HPDE6-E6E7 (cell line): Measurements from ENCODE around the gene CARD14.
"Not testable (repeated sequence)": the region's sequence is repeated elsewhere in the genome, so short reads cannot be mapped to it uniquely, and the experiment has no call there.

Experiments
- DNase-seq: peaks from one replicate; pipeline ENCODE4 v3.0.0; 2011; ENCODE audit warnings: missing footprints; ENCODE audit errors: extremely low spot score

Gene CARD14

DNA sequence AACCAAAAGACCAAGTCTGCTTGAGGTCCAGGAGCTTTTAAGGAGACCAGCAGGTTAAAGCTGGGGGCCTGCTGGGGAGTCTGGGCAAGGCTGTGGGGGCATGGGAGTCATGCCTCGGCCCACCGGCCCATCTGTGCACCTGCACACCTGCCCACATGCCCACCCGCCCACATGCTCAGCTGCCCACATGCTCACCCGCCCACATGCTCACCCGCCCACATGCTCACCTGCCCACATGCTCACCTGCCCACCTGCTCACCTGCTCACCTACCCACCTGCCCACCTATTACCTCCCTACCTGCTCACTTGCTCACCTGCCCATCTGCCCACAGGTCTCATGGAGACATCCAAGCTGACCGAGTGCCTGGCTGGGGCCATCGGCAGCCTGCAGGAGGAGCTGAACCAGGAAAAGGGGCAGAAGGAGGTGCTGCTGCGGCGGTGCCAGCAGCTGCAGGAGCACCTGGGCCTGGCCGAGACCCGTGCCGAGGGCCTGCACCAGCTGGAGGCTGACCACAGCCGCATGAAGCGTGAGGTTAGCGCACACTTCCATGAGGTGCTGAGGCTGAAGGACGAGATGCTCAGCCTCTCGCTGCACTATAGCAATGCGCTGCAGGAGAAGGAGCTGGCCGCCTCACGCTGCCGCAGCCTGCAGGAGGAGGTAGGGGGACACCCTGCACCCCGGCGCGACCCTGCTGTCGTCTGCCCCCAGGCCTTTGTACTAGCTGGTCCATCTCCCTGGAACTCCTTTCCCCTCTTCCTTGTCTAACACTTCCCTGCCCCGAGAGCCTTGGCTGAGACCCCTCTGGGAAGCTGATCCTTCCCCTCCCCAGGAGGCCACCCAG, 14.0 kb downstream of the CARD14 start:
- DNase-seq = no peak

GRCh38 chr17:80184423-80184714, 14.5 kb downstream of the CARD14 start:
- no peak for DNase-seq

GRCh38 chr17:80185968-80186367, 16.1 kb downstream of the CARD14 start:
- DNase-seq = no peak

GRCh38 chr17:80187090-80187489, 17.3 kb downstream of the CARD14 start:
- DNase-seq = peak; percentile 65

- peak; percentile 63 for DNase-seq
Measured at GRCh38 chr17:80187515-80187941, 17.7 kb downstream of the CARD14 start.

GRCh38 chr17:80189611-80190010, 19.8 kb downstream of the CARD14 start:
- no peak for DNase-seq

GRCh38 chr17:80190716-80191115, 20.9 kb downstream of the CARD14 start:
- DNase-seq = no peak

- DNase-seq = no peak
Measured at GRCh38 chr17:80191192-80191591, 21.4 kb downstream of the CARD14 start.

DNA sequence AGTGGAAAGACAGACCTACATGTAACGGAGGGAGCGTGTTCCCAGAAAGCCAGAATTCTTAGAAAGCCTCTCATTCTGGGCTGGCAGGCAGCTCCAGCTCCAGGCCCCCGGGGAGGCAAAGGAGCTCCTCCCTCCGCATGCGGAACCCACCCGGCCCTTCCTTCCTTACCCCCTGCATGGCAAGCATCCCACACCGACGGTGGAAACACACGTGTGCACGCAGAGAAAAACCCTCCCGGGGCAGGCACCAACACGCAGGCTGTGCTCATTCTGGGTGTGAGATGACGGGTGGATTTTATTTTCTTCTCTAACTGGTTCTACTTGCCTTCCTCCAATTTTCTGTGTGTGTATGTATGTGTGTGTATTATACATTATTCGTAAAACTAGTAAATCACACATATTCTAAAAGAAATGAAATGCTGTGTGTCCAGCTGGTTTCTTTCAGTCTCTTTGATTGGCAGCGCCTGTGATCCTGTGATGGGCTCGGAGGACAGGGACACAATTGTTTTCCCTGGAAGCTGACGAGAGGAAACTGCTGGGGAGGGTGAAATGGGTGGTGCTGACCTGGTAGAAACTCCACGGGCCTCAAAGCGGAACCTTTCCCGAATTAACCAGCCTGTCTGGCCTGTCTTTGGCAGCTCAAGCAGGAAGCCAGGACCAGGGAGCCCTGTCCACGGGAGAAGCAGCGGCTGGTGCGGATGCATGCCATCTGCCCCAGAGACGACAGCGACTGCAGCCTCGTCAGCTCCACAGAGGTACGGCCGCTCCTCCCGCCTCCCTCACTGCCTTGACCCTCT, 22.2 kb downstream of the CARD14 start:
- DNase-seq = no peak

- DNase-seq = no peak
Measured at GRCh38 chr17:80195141-80195540, 25.3 kb downstream of the CARD14 start.

DNA sequence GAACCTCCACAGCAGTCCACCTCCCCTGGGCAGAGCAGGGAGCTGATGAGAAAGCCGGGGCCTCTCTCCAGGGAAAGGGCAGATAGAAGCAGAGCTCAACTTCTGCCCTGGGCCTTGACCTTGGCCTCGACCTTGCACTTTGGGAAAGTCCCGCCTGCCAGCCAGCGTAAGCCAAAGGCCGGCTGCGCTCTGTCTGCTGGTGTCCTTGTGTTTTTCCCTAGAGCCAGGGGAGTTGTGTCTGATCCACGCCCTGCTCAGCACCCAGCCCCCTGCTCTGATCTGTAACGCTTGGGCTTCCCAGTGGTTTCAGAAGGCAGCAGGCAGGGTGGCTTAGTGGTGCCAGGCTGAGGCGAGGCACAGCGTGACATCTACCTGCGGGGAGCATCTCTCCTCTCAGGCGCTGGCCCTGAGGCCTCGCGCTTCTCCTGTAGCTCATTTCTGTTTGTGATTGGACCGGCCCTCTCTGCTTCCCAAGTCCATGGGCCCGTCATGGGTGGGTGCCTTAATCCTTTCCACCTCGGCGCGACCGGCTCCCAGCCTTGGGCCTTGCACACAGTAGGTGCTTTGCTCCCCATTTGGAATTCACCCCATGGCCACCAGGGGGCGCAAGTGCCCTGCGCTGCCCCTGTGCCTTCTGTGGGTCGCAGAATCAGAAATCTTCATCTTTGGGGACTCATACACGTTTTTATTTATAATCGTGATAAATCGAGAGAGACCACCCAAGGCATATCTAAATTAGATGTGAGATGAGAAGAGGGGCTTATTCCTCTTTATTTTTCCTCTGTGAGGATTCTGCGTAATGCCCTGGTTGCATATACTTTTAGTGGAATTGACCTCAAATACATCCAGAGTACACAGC, 26.1 kb downstream of the CARD14 start:
- DNase-seq = no peak

DNA sequence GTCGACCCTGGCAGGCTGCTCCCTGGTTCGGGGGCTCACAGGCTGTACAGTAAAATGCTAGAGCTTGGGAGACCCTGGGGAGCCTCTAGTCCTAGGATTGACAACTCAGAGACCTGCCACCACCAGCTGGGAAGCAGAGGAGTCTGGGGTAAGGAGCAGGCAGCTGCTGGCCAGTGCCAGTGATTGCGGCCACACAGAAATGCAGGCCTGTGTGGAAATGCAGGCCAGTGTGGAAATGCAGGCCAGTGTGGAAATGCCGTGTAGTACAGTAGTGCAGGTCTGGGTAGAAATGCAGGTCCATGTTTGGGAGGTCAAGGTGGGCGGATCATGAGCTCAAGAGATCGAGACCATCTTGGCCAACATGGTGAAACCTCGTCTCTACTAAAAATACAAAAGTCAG, 26.8 kb downstream of the CARD14 start:
- DNase-seq = no peak

- DNase-seq = no peak
Measured at GRCh38 chr17:80198144-80198661, 28.4 kb downstream of the CARD14 start.

DNA sequence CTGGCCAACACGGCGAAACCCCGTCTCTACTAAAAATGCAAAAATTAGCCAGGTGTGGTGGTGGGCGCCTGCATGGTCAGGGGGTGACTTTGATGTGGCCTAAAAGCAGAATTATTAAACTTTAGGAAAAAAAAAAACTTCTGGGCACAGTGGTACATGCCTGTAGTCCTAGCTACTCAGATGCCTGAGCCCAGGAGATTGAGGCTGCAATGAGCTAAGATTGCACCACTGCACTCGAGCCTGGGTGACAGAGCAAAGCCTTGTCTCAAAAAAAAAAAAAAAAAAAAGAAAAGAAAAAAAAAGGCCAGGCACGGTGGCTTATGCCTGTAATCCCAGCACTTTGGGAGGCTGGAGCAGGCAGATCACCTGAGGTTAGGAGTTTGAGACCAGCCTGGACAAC, 29.5 kb downstream of the CARD14 start:
- DNase-seq = not testable (repeated sequence)

DNA sequence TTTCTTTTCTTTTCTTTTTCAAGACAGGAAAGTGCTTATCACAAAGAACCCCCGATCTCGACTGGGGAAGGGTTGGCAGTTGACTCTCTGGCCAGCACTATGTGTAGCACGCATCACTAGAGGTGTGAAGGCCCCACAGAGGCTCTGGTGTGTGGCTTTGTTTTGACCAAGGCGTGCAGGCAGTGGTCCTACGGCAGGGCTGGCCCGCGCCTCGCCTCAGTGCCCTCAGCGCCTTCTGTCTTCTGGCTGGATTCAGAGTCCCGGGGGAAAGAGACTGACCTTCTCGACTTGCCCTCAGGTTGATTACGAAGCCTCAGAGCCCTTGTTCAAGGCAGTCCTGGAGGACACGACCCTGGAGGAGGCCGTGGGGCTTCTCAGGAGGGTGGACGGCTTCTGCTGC, 31.6 kb downstream of the CARD14 start:
- DNase-seq = no peak

GRCh38 chr17:80202197-80202596, 32.4 kb downstream of the CARD14 start:
- DNase-seq = no peak

DNA sequence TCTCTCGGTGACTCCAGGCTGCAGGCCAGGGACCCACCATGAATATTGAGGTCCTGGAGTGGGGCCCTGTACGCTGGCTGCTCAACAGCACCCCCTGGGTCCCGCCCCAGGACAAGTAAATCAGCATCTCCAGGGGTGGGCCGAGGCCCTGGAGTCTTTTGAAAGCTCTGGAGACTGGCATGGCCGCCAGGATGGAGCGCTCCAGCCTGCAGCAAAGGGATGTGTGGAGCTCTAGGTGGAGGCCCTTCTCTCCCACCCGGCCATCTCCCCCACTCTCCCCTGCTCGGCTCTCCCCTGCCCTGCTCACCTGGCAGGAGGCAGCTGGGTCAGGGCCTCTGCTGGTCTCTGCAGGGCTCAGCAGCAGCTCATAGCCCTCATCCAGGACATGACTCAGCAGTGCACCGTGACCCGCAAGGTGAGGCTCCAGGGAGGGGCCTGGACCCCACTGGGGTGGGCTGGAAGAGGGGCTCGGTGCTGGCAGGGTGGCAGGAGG, 33.7 kb downstream of the CARD14 start:
- DNase-seq = no peak

DNA sequence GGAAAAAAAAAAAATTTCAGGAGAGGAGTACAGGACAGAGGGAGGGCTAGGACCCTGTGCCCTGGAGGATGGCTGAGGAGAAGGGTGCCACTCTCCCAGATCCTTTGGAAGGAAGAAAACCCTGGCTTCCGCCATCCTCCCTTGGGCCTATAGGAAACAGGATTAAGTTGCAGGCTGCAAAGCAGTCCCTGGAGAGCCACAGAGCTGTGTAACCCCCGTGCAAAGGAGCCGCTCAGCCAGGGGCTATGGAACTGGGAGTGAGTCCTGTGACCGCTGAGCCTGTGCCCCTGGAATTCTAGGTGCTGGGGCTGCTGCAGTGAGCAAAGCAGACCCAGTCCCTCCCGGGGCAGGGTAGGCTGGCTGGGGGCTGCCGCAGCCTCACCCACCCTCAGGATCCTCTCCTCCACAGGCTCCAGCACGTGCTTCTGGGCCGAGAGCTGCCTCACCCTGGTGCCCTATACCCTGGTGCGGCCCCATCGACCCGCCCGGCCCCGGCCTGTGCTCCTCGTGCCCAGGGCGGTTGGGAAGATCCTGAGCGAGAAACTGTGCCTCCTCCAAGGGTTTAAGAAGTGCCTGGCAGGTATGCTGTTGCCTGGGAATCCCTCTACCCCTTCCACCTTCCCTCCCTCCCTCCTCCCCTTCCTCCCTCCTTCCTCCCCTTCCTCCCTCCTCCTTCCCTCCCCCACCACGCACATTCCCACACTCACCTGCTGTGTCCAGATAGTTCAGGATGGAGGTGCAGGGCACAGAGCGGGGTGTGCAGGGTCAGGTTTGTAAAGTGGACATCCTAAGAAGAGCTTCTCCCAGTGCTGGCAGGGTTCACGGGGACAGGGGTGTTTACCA, 35.0 kb downstream of the CARD14 start:
- no peak for DNase-seq

DNA sequence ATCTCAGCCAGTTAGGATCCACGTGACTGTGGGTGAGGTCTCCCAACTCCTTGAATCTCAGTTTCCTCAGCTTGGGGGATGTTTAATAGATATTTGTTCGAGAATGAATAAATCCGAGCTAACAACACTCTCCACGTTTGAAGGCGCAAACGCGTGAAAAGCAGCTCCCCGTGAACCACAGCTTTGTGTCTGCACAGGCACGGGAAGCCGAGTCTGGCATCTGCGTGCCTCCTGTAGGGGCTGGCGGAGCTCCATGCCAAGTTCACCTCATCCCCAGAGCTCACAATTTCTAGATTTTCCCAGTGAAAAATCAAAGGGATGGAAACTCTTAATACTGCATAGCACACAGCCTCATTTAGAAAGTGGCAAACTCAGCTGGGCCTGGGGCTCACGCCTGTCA, 36.0 kb downstream of the CARD14 start:
- DNase-seq = no peak

- no peak for DNase-seq
Measured at GRCh38 chr17:80208050-80208449, 38.2 kb downstream of the CARD14 start.

DNA sequence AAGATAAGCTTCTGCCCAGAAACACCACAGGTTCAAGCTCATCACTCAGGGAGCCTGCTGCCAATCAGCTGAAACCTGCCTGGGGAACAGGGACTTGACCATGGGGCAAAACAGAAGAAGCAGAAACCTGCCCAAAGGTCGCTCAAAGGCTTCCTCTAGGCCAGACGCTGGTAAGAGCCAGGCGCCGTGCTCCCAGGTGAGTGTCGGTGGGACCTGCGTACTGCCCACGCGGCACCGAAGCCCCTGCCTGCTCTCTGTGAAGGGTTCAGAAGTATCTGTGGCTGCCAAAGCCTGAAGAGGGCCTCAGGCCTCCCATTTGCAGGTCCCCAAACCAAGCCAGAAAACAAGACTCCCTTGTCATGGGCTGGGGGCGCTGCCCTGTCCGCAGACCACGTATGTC, 39.9 kb downstream of the CARD14 start:
- DNase-seq = no peak
